ENCODE data around the gene ATG10.

ATG10 gene

GRCh38 chr5:82295959-82296531, 324.2 kb downstream of the ATG10 start:
- no peak for DNase-seq (ENCODE audit: low spot score)
- Mint-ChIP-seq H3K4me3 (no peak overlapping the region), H3K9me3 (no peaks in the 10 kb centered on the region), H3K36me3 (ENCODE audit: low read depth) (no peaks in the 10 kb centered on the region), H3K4me1 (ENCODE audit: low read depth) (peaks cover 2% of the 10 kb centered on the region), H3K27me3 (ENCODE audit: low read depth) (no peaks in the 10 kb centered on the region), H3K27ac (no peak overlapping the region)

GRCh38 chr5:82296929-82297328, 325.1 kb downstream of the ATG10 start:
- Mint-ChIP-seq H3K36me3 (ENCODE audit: low read depth) (no peaks in the 10 kb centered on the region), H3K4me3 (no peak overlapping the region), H3K9me3 (no peaks in the 10 kb centered on the region), H3K4me1 (ENCODE audit: low read depth) (peaks cover 2% of the 10 kb centered on the region), H3K27ac (no peak overlapping the region), H3K27me3 (ENCODE audit: low read depth) (no peaks in the 10 kb centered on the region)
- no peak for DNase-seq (ENCODE audit: low spot score)

- Mint-ChIP-seq H3K9me3 (no peaks in the 10 kb centered on the region), H3K36me3 (ENCODE audit: low read depth) (no peaks in the 10 kb centered on the region), H3K4me3 (no peak overlapping the region), H3K4me1 (ENCODE audit: low read depth) (peaks cover 2% of the 10 kb centered on the region), H3K27ac (no peak overlapping the region), H3K27me3 (ENCODE audit: low read depth) (no peaks in the 10 kb centered on the region)
- DNase-seq (ENCODE audit: low spot score): no peak
Measured at GRCh38 chr5:82297711-82298110, 325.9 kb downstream of the ATG10 start.

- peaks cover 2% of the 10 kb centered on the region for H3K4me1 Mint-ChIP-seq (ENCODE audit: low read depth)
- no peak overlapping the region for H3K27ac Mint-ChIP-seq
- H3K36me3 Mint-ChIP-seq (ENCODE audit: low read depth): no peaks in the 10 kb centered on the region
- H3K27me3 Mint-ChIP-seq (ENCODE audit: low read depth): no peaks in the 10 kb centered on the region
- H3K9me3 Mint-ChIP-seq: no peaks in the 10 kb centered on the region
- H3K4me3 Mint-ChIP-seq: no peak overlapping the region
- no peak for DNase-seq (ENCODE audit: low spot score)
Measured at GRCh38 chr5:82298668-82299067, 326.8 kb downstream of the ATG10 start.

- Mint-ChIP-seq H3K27ac (no peak overlapping the region), H3K9me3 (no peaks in the 10 kb centered on the region), H3K27me3 (ENCODE audit: low read depth) (no peaks in the 10 kb centered on the region), H3K4me3 (no peak overlapping the region), H3K4me1 (ENCODE audit: low read depth) (peaks cover 2% of the 10 kb centered on the region), H3K36me3 (ENCODE audit: low read depth) (no peaks in the 10 kb centered on the region)
- no peak for DNase-seq (ENCODE audit: low spot score)
Measured at GRCh38 chr5:82301190-82301589, 329.4 kb downstream of the ATG10 start.
